Skeletal muscle satellite cell (primary cell): Measurements from ENCODE around the gene FYCO1. TPM values are rescaled to one million over a fixed set of nuclear protein-coding genes. Genes with fewer than 3 reads are reported as not detected.

Experiments used
- small RNA-seq: library from RNA; depleted of rRNA; stranded (forward); fragments of <200 nt; gene quantifications from one replicate; pipeline ENCODE3, GENCODE V24; 2012

The FYCO1 gene

Small RNA genes lying within 50 kb of the gene (small RNA-seq; reads per million reads assigned to genes)
- not detected for gene RF00019
